Measurements from ENCODE around the gene TGFBR3. TPM values are rescaled to one million over a fixed set of nuclear protein-coding genes. Genes with fewer than 3 reads are reported as not detected.

The TGFBR3 gene
- total and polyA plus RNA-seq, 2 experiments from 2014 or later = 46.8 to 68.3 TPM

GRCh38 chr1:91689641-91690481 is 196.1 kb downstream of the TGFBR3 start:
- H3K4me1 ChIP-seq (ENCODE audit: insufficient read depth) = peaks cover 19% of the 10 kb centered on the region
- peak overlapping the region; percentile 14 for H3K4me2 ChIP-seq
- H3K4me3 ChIP-seq = no peak overlapping the region
- H3K27me3 ChIP-seq = no peaks in the 10 kb centered on the region
- no peaks in the 10 kb centered on the region for H3K79me2 ChIP-seq
- peak overlapping the region; percentile 75 for H3K27ac ChIP-seq
- H3K36me3 ChIP-seq (replicated peaks; ENCODE audit: insufficient read depth, low read depth) = no peaks in the 10 kb centered on the region
- no peak for DNase-seq (ENCODE audit: low spot score)
- H3K9me3 ChIP-seq (ENCODE audit: low read depth) = no peaks in the 10 kb centered on the region
- no peaks in the 10 kb centered on the region for H3K9me2 ChIP-seq (replicated peaks; ENCODE audit: insufficient read depth)
- TF ChIP-seq EZH2phosphoT487 (IDR thresholded peaks at IDR 0.05; ENCODE audit: low read depth, severe bottlenecking, unreplicated experiment) (no peak), EZH2 (IDR thresholded peaks at IDR 0.05; ENCODE audit: borderline replicate concordance) (no peak), CTCF (IDR thresholded peaks at IDR 0.05; ENCODE audit: poor library complexity) (no peak)
- H4K20me1 ChIP-seq (ENCODE audit: insufficient read depth, poor library complexity, severe bottlenecking) = no peaks in the 10 kb centered on the region
- H2AFZ ChIP-seq = no peak overlapping the region
- 59% methylated on average over 11 of the region's 11 CpGs for WGBS (ENCODE audit: low lambda C conversion rate, missing lambda C conversion rate)

DNA sequence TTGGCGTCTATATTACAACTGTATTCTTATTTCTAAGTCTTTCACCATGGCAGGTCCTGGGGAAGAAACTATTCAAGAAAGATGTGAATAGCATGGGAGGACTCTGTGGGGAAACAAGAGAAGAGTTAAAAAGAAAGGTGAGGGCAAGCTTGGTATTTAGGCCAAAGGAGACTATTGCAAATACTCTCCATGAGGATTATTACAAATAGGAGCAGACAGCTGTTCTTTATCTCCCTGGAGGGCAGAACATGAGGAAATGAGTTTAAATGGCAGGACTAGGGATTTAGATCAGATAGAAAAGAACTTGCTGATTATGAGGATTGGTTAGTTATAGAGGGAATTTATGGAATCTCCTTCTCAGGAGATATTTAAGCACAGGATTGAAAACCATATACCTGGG is 198.5 kb downstream of the TGFBR3 start:
- H3K9me3 ChIP-seq (ENCODE audit: low read depth) = no peaks in the 10 kb centered on the region
- no peaks in the 10 kb centered on the region for H3K79me2 ChIP-seq
- whole genome bisulfite sequencing (ENCODE audit: low lambda C conversion rate, missing lambda C conversion rate) = 92% methylated on average over 1 of the region's 1 CpG
- H3K4me1 ChIP-seq (ENCODE audit: insufficient read depth) = peaks cover 23% of the 10 kb centered on the region
- no peak for TF ChIP-seq EZH2 (IDR thresholded peaks at IDR 0.05; ENCODE audit: borderline replicate concordance)
- no peak for TF ChIP-seq EZH2phosphoT487 (IDR thresholded peaks at IDR 0.05; ENCODE audit: low read depth, severe bottlenecking, unreplicated experiment)
- TF ChIP-seq CTCF (IDR thresholded peaks at IDR 0.05; ENCODE audit: poor library complexity) = no peak
- H3K9me2 ChIP-seq (replicated peaks; ENCODE audit: insufficient read depth) = no peaks in the 10 kb centered on the region
- H4K20me1 ChIP-seq (ENCODE audit: insufficient read depth, poor library complexity, severe bottlenecking) = no peaks in the 10 kb centered on the region
- no peak for DNase-seq (ENCODE audit: low spot score)
- no peaks in the 10 kb centered on the region for H3K27me3 ChIP-seq
- H2AFZ ChIP-seq = no peak overlapping the region
- H3K4me3 ChIP-seq = no peak overlapping the region
- H3K36me3 ChIP-seq (replicated peaks; ENCODE audit: insufficient read depth, low read depth) = no peaks in the 10 kb centered on the region
- no peak overlapping the region for H3K4me2 ChIP-seq
- H3K27ac ChIP-seq = peak overlapping the region; percentile 75

GRCh38 chr1:91685994-91686393 is 200.0 kb downstream of the TGFBR3 start:
- no peaks in the 10 kb centered on the region for H3K79me2 ChIP-seq
- no peak overlapping the region for H2AFZ ChIP-seq
- no peaks in the 10 kb centered on the region for H3K27me3 ChIP-seq
- no peaks in the 10 kb centered on the region for H3K9me3 ChIP-seq (ENCODE audit: low read depth)
- no peaks in the 10 kb centered on the region for H3K9me2 ChIP-seq (replicated peaks; ENCODE audit: insufficient read depth)
- 82% methylated on average over 4 of the region's 4 CpGs for WGBS (ENCODE audit: low lambda C conversion rate, missing lambda C conversion rate)
- no peak overlapping the region for H3K27ac ChIP-seq
- no peaks in the 10 kb centered on the region for H4K20me1 ChIP-seq (ENCODE audit: insufficient read depth, poor library complexity, severe bottlenecking)
- H3K36me3 ChIP-seq (replicated peaks; ENCODE audit: insufficient read depth, low read depth) = no peaks in the 10 kb centered on the region
- H3K4me2 ChIP-seq = no peak overlapping the region
- no peak for TF ChIP-seq CTCF (IDR thresholded peaks at IDR 0.05; ENCODE audit: poor library complexity)
- TF ChIP-seq EZH2phosphoT487 (IDR thresholded peaks at IDR 0.05; ENCODE audit: low read depth, severe bottlenecking, unreplicated experiment) = no peak
- TF ChIP-seq EZH2 (IDR thresholded peaks at IDR 0.05; ENCODE audit: borderline replicate concordance) = no peak
- H3K4me3 ChIP-seq = no peak overlapping the region
- H3K4me1 ChIP-seq (ENCODE audit: insufficient read depth) = peaks cover 23% of the 10 kb centered on the region
- no peak for DNase-seq (ENCODE audit: low spot score)
